IMR-90 (cell line): Measurements from ENCODE around the gene CDADC1. TPM values are rescaled to one million over a fixed set of nuclear protein-coding genes. Genes with fewer than 3 reads are reported as not detected.

Source experiments
- ATAC-seq: fragments of 200-7000 bp; cut with Tn5 transposase; 2 replicates; pipeline ENCODE4 v1.9.1; 2020; ENCODE audit warnings: low read depth, mild to moderate bottlenecking, moderate library complexity
- BruUV-seq: library from RNA; stranded (reverse); fragments of 400-500 nt; replicated peaks from 2 replicates; lab custom pipeline; 2021; lab: Mats Ljungman, UMichigan
- CTCF ChIA-PET: fragments of 300-600 bp; formaldehyde crosslinking; extraction: SDS; loops from one replicate; lab custom pipeline; 2021; ENCODE audit warnings: antibody characterized with exemption; lab: Yijun Ruan, JAX
- POLR2A ChIA-PET: fragments of 300-600 bp; sonication (Branson Sonifier 250); formaldehyde crosslinking; loops from one replicate; lab custom pipeline; 2022; ENCODE audit warnings: antibody characterized with exemption; ENCODE audit not compliant: unreplicated experiment; lab: Charles Lee
- DNase-seq: peaks from one replicate; pipeline ENCODE4 v3.0.0; 2013
- H2AFZ ChIP-seq: replicated peaks from 2 replicates; pipeline ENCODE3; 2013; ENCODE audit warnings: low read length, mild to moderate bottlenecking; ENCODE audit not compliant: poor library complexity
- H2AK5ac ChIP-seq: 2 replicates; pipeline ENCODE4 v1.6.1; 2013; ENCODE audit warnings: low read depth, low read length, inconsistent platforms
- H2AK9ac ChIP-seq: replicated peaks from 2 replicates; pipeline ENCODE3; 2013; ENCODE audit warnings: mild to moderate bottlenecking, low read depth, low read length, moderate library complexity; ENCODE audit not compliant: poor library complexity
- H2BK120ac ChIP-seq: 2 replicates; pipeline ENCODE4 v1.6.1; 2013; ENCODE audit warnings: low read depth, low read length, inconsistent platforms
- H2BK15ac ChIP-seq: 3 replicates; pipeline ENCODE4 v1.6.1; 2013; ENCODE audit warnings: low read depth, low read length, inconsistent platforms
- H2BK20ac ChIP-seq: 2 replicates; pipeline ENCODE4 v1.6.1; 2013; ENCODE audit warnings: low read depth, mild to moderate bottlenecking, inconsistent platforms, low read length, moderate library complexity
- H2BK5ac ChIP-seq: 2 replicates; pipeline ENCODE4 v1.6.1; 2013; ENCODE audit warnings: mild to moderate bottlenecking, low read depth, low read length, inconsistent platforms; ENCODE audit not compliant: poor library complexity, severe bottlenecking
- H3K14ac ChIP-seq: replicated peaks from 2 replicates; pipeline ENCODE4 v1.6.1; 2013; ENCODE audit warnings: low read depth, low read length, inconsistent platforms
- H3K18ac ChIP-seq: 2 replicates; pipeline ENCODE4 v1.6.1; 2013; ENCODE audit warnings: low read depth, low read length, control low read depth
- H3K23ac ChIP-seq: 2 replicates; pipeline ENCODE4 v1.6.1; 2013; ENCODE audit warnings: low read depth, low read length, inconsistent platforms
- H3K27ac ChIP-seq: 2 replicates; pipeline ENCODE4 v1.5.1; 2013; ENCODE audit warnings: mild to moderate bottlenecking, control low read depth, low read length; ENCODE audit not compliant: insufficient read depth
- H3K27me3 ChIP-seq: 2 replicates; pipeline ENCODE4 v1.6.1; 2013; ENCODE audit warnings: low read length; ENCODE audit not compliant: control insufficient read depth, insufficient read depth
- H3K36me3 ChIP-seq: 2 replicates; pipeline ENCODE4 v1.6.1; 2013; ENCODE audit warnings: low read length, mixed read lengths; ENCODE audit not compliant: control insufficient read depth, insufficient read depth
- H3K4ac ChIP-seq: 2 replicates; pipeline ENCODE4 v1.6.1; 2013; ENCODE audit warnings: low read depth, low read length, inconsistent platforms
- H3K4me1 ChIP-seq: 2 replicates; pipeline ENCODE4 v1.6.1; 2013; ENCODE audit warnings: low read length, mixed read lengths; ENCODE audit not compliant: control insufficient read depth, insufficient read depth
- H3K4me2 ChIP-seq: 2 replicates; pipeline ENCODE4 v1.6.1; 2013; ENCODE audit warnings: low read depth, mild to moderate bottlenecking, control low read depth, low read length, moderate library complexity
- H3K4me3 ChIP-seq: 2 replicates; pipeline ENCODE4 v1.5.1; 2013; ENCODE audit warnings: low read depth, mild to moderate bottlenecking, control low read depth, low read length, moderate library complexity; ENCODE audit not compliant: insufficient read depth
- H3K56ac ChIP-seq: 2 replicates; pipeline ENCODE4 v1.6.1; 2013; ENCODE audit warnings: low read length, inconsistent platforms; ENCODE audit not compliant: insufficient read depth; ENCODE audit errors: extremely low read depth
- H3K79me1 ChIP-seq, 2 experiments: 2 replicates each; pipeline ENCODE4 v1.6.1; 2013; ENCODE audit warnings: low read length in 2 of 2, inconsistent platforms in 1 of 2, low read depth in 1 of 2
- H3K9ac ChIP-seq: 2 replicates; pipeline ENCODE4 v1.6.1; 2013; ENCODE audit warnings: low read depth, low read length, control low read depth
- H3K9me1 ChIP-seq: 2 replicates; pipeline ENCODE4 v1.6.1; 2013; ENCODE audit warnings: low read length, inconsistent platforms; ENCODE audit not compliant: insufficient read depth
- H3K9me3 ChIP-seq: 2 replicates; pipeline ENCODE4 v1.6.1; 2013; ENCODE audit warnings: low read length; ENCODE audit not compliant: control insufficient read depth, insufficient read depth
- H4K20me1 ChIP-seq: 2 replicates; pipeline ENCODE4 v1.6.1; 2013; ENCODE audit warnings: low read length, inconsistent platforms; ENCODE audit not compliant: insufficient read depth
- H4K5ac ChIP-seq: 2 replicates; pipeline ENCODE4 v1.6.1; 2013; ENCODE audit warnings: mild to moderate bottlenecking, low read depth, low read length, control low read depth
- H4K8ac ChIP-seq, 2 experiments: 2 replicates each; pipeline ENCODE4 v1.6.1; 2013; ENCODE audit warnings: low read depth in 2 of 2, low read length in 2 of 2, control low read depth in 1 of 2, inconsistent platforms in 1 of 2
- H4K91ac ChIP-seq: 2 replicates; pipeline ENCODE4 v1.6.1; 2013; ENCODE audit warnings: low read depth, low read length, inconsistent platforms; ENCODE audit not compliant: insufficient read depth
- CEBPB ChIP-seq: IDR thresholded peaks from 2 replicates; pipeline ENCODE4 v1.6.1; 2012; ENCODE audit warnings: low read depth, low read length, improper control_type of control experiment
- FOS ChIP-seq: fragments of 150-350 bp; IDR thresholded peaks from 2 replicates; pipeline ENCODE4 v1.6.1; 2016; ENCODE audit warnings: low read depth, low read length
- NFE2L2 ChIP-seq: fragments of 150-350 bp; IDR thresholded peaks from 2 replicates; pipeline ENCODE4 v1.6.1; 2016; ENCODE audit warnings: low read depth, mild to moderate bottlenecking, low read length
- POLR2A ChIP-seq: IDR thresholded peaks from 2 replicates; pipeline ENCODE4 v1.6.1; 2012; ENCODE audit warnings: mild to moderate bottlenecking, low read depth, low read length
- RCOR1 ChIP-seq: IDR thresholded peaks from 2 replicates; pipeline ENCODE4 v1.6.1; 2012; ENCODE audit warnings: mild to moderate bottlenecking, low read length, improper control_type of control experiment; ENCODE audit not compliant: insufficient replicate concordance
- SMC3 ChIP-seq: fragments of 150-350 bp; IDR thresholded peaks from 2 replicates; pipeline ENCODE4 v1.6.1; 2016; ENCODE audit warnings: low read depth, mild to moderate bottlenecking, antibody characterized with exemption, low read length, moderate library complexity
- WGBS, 2 experiments: methylation state at CpG; one replicate each; pipeline versions ENCODE4 v1.1.5 to v1.1.7; 2013; ENCODE audit warnings: missing lambda C conversion rate in 2 of 2; ENCODE audit not compliant: insufficient read length in 1 of 2; ENCODE audit errors: extremely low coverage in 2 of 2; 5-methylcytosine and 5-hydroxymethylcytosine counted together
- dilution Hi-C: fragments of 300-500 bp; cut with HindIII; formaldehyde crosslinking; loops from one replicate; pipeline ENCODE4 v1.14.3; 2018; ENCODE audit warnings: low sequenced_read_pairs; ENCODE audit not compliant: unreplicated experiment
- in situ Hi-C: fragments of 300-500 bp; cut with MboI; formaldehyde crosslinking; loops from 3 replicates; pipeline ENCODE4 v1.14.3; 2019; ENCODE audit warnings: low sequenced_read_pairs, inconsistent platforms, mixed read lengths
- intact Hi-C: fragments of 100-400 bp; cut with micrococcal nuclease; formaldehyde crosslinking; loops from 2 replicates; pipeline ENCODE4 v1.10.0; 2022
- polyA plus RNA-seq, 3 experiments: library from polyadenylated mRNA; depleted of rRNA; stranded (reverse); fragments of >200 nt; gene quantifications; 2 replicates each; pipeline ENCODE4 v1.2.3, GENCODE V29; 2012; ENCODE audit warnings: low replicate concordance in 1 of 3
- total RNA-seq: library from RNA; depleted of rRNA; stranded (reverse); fragments of >200 nt; gene quantifications from 2 replicates; pipeline ENCODE4 v1.2.3, GENCODE V29; 2012
- TF ChIP-seq, protein P1 (sequence below): fragments of 150-350 bp; IDR thresholded peaks from 2 replicates; pipeline ENCODE4 v1.6.1; 2016; ENCODE audit warnings: low read depth, mild to moderate bottlenecking, low read length, moderate library complexity, borderline replicate concordance
- TF ChIP-seq, protein P2 (sequence below): conservative IDR thresholded peaks from 2 replicates; pipeline ENCODE4 v1.5.1; 2012; ENCODE audit warnings: mild to moderate bottlenecking, low read depth, low read length, improper control_type of control experiment
- TF ChIP-seq, protein P3 (sequence below): fragments of 150-350 bp; IDR thresholded peaks from 2 replicates; pipeline ENCODE4 v1.6.1; 2017; ENCODE audit warnings: mild to moderate bottlenecking, antibody characterized with exemption, low read length, low read depth

The CDADC1 gene
- total and polyA plus RNA-seq, 2 of the 4 experiments (the other 2 are of a cell fraction), result 0.54 to 2.6 TPM

DNA sequence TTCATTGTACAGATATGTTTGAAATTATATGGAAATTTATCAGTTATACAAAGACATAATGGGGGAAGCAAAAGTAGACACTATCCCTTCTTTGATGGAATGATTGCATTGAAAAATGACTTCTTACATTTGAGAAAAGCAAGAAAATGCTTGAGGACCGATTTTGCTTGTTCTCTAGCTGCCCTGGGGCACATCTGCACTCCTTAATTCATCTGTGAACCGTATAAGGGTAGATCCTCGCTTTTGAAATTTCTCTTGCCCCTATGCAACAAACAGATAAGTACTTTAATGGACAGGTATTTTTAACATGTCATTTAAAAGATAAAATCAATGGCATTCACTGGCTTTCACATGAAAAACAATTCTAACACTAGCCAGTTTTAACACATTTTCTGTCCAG, 41.1 kb upstream of the CDADC1 start:
- Histone ChIP-seq H4K91ac (no peak overlapping the region), H2AFZ (no peak overlapping the region), H3K36me3 (peaks cover 25% of the 10 kb centered on the region), H3K9me3 (no peaks in the 10 kb centered on the region), H3K27ac (no peak overlapping the region), H3K14ac (no peak overlapping the region), H3K56ac (no peak overlapping the region), H3K23ac (no peak overlapping the region), H2BK20ac (no peak overlapping the region), H3K9ac (no peak overlapping the region), H2AK5ac (no peak overlapping the region), H2BK5ac (no peak overlapping the region), H3K27me3 (no peaks in the 10 kb centered on the region), H3K4me1 (no peaks in the 10 kb centered on the region), H2BK15ac (no peak overlapping the region), H3K4ac (no peak overlapping the region), H4K20me1 (no peaks in the 10 kb centered on the region), H3K4me3 (no peak overlapping the region), H2BK120ac (no peak overlapping the region), H4K5ac (no peak overlapping the region), H2AK9ac (no peak overlapping the region), H4K8ac (no peak overlapping the region), H3K79me1 (no peaks in the 10 kb centered on the region; a peak in 1 of 4 replicates), H3K18ac (no peak overlapping the region), H3K4me2 (no peak overlapping the region), H3K9me1 (no peaks in the 10 kb centered on the region)
- intact Hi-C loops, result loop anchor here (10.0 kb wide), 1 partner anchor 222 kb away; no protein-coding TSS in a partner anchor
- ChIA-PET CTCF (no interaction called here), POLR2A (no interaction called here)
- ATAC-seq (no peak), DNase-seq (no peak)
- no TSS peak for BruUV-seq
- dilution Hi-C loops, result no loop called here
- in situ Hi-C loops, result no loop called here
- no CpG with 5 or more reads among the region's 3 CpGs for WGBS, 2 experiments
- TF ChIP-seq CEBPB, result no peak
- TF ChIP-seq, protein P1, sequence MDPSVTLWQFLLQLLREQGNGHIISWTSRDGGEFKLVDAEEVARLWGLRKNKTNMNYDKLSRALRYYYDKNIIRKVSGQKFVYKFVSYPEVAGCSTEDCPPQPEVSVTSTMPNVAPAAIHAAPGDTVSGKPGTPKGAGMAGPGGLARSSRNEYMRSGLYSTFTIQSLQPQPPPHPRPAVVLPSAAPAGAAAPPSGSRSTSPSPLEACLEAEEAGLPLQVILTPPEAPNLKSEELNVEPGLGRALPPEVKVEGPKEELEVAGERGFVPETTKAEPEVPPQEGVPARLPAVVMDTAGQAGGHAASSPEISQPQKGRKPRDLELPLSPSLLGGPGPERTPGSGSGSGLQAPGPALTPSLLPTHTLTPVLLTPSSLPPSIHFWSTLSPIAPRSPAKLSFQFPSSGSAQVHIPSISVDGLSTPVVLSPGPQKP, result no peak
- TF ChIP-seq POLR2A, result no peak
- no peak for TF ChIP-seq FOS
- TF ChIP-seq, protein P2, sequence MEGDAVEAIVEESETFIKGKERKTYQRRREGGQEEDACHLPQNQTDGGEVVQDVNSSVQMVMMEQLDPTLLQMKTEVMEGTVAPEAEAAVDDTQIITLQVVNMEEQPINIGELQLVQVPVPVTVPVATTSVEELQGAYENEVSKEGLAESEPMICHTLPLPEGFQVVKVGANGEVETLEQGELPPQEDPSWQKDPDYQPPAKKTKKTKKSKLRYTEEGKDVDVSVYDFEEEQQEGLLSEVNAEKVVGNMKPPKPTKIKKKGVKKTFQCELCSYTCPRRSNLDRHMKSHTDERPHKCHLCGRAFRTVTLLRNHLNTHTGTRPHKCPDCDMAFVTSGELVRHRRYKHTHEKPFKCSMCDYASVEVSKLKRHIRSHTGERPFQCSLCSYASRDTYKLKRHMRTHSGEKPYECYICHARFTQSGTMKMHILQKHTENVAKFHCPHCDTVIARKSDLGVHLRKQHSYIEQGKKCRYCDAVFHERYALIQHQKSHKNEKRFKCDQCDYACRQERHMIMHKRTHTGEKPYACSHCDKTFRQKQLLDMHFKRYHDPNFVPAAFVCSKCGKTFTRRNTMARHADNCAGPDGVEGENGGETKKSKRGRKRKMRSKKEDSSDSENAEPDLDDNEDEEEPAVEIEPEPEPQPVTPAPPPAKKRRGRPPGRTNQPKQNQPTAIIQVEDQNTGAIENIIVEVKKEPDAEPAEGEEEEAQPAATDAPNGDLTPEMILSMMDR, result no peak
- no peak for TF ChIP-seq SMC3
- no peak for TF ChIP-seq NFE2L2
- TF ChIP-seq, protein P3, sequence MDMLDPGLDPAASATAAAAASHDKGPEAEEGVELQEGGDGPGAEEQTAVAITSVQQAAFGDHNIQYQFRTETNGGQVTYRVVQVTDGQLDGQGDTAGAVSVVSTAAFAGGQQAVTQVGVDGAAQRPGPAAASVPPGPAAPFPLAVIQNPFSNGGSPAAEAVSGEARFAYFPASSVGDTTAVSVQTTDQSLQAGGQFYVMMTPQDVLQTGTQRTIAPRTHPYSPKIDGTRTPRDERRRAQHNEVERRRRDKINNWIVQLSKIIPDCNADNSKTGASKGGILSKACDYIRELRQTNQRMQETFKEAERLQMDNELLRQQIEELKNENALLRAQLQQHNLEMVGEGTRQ, result no peak
- TF ChIP-seq RCOR1, result no peak
